ENCODE measurements around the gene MOAP1.
"Not testable (repeated sequence)": the region's sequence is repeated elsewhere in the genome, so short reads cannot be mapped to it uniquely, and the experiment has no call there.

Gene MOAP1

GRCh38 chr14:93186466-93186865 is 1.8 kb upstream of the MOAP1 start:
- no peak for DNase-seq (ENCODE audit: low read depth, low spot score)

- no peak for DNase-seq (ENCODE audit: low read depth, low spot score)
Observed at GRCh38 chr14:93185349-93185720, 638 bp upstream of the MOAP1 start.

- no peak for DNase-seq (ENCODE audit: low read depth, low spot score)
Observed at GRCh38 chr14:93183596-93184317, 940 bp downstream of the MOAP1 start.

GRCh38 chr14:93175492-93175891 is 9.2 kb downstream of the MOAP1 start:
- DNase-seq (ENCODE audit: low read depth, low spot score) = no peak

DNA sequence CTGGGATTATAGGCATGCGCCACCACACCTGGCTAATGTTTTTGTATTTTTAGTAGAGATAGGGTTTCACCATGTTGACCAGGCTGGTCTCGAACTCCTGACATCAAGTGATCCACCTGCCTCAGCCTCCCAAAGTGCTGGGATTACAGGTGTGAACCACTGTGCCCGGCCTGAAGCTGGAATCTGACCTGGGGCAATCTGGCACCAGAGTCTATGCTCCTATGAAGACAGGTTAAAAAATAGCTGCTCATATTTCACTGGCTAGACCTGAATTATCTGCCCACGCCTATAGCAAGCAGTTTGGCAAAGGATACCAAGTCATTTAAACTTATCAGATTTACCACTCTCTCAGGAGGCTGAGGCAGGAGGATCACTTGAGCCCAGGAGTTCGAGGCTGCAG is 10.0 kb downstream of the MOAP1 start:
- DNase-seq (ENCODE audit: low read depth, low spot score) = not testable (repeated sequence)

GRCh38 chr14:93173943-93174395 is 10.7 kb downstream of the MOAP1 start:
- no peak for DNase-seq (ENCODE audit: low read depth, low spot score)

GRCh38 chr14:93171376-93171775 is 13.3 kb downstream of the MOAP1 start:
- no peak for DNase-seq (ENCODE audit: low read depth, low spot score)

GRCh38 chr14:93170141-93170540 is 14.6 kb downstream of the MOAP1 start:
- DNase-seq (ENCODE audit: low read depth, low spot score) = not testable (repeated sequence)

- DNase-seq (ENCODE audit: low read depth, low spot score) = not testable (repeated sequence)
Observed at GRCh38 chr14:93169619-93170018, 15.1 kb downstream of the MOAP1 start.

DNA sequence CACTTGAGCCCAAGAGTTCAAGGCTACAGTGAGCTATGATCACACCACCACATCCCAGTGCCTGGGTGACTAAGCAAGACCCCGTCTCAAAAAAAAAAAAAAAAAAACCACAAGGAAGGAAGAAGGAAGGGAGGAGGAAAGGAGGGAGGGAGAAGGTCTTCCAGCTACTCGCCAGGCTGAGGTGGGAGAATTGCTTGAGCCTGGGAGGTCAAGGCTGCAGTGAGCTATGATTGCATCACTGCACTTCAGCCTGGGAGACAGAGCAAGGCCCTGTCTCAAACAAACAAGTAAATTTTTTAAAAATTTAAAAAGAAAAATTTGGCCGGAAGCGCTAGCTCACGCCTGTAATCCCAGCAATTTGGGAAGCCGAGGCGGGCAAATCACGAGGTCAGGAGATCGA is 16.1 kb downstream of the MOAP1 start:
- not testable (repeated sequence) for DNase-seq (ENCODE audit: low read depth, low spot score)

- not testable (repeated sequence) for DNase-seq (ENCODE audit: low read depth, low spot score)
Observed at GRCh38 chr14:93165271-93166265, 19.1 kb downstream of the MOAP1 start.

- no peak for DNase-seq (ENCODE audit: low read depth, low spot score)
Observed at GRCh38 chr14:93163564-93163963, 21.1 kb downstream of the MOAP1 start.

- no peak for DNase-seq (ENCODE audit: low read depth, low spot score)
Observed at GRCh38 chr14:93161411-93161940, 23.2 kb downstream of the MOAP1 start.

DNA sequence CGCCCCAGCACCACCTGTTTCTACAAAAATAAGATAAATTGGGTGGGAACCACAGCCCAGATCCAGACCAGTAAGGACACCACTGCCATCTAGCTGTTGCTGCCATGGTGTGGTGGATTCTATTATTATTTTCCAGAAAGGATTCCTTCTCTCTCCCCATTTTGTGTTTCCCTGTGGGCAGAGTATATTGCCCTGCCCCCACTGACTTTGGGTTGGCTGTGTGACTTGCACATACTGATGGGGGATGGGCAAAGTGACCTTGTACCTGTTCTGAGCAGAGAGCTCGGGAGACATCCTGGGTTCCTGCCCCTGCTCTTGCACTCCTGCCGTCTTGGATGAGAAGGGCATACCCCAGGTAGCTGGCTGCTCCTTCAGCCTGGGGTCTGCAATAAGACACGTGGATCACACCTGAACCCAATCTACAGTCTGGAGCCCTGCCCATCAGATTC is 24.3 kb downstream of the MOAP1 start:
- DNase-seq (ENCODE audit: low read depth, low spot score) = peak; percentile 45

GRCh38 chr14:93159625-93160352 is 24.9 kb downstream of the MOAP1 start:
- DNase-seq (ENCODE audit: low read depth, low spot score) = not testable (repeated sequence)

DNA sequence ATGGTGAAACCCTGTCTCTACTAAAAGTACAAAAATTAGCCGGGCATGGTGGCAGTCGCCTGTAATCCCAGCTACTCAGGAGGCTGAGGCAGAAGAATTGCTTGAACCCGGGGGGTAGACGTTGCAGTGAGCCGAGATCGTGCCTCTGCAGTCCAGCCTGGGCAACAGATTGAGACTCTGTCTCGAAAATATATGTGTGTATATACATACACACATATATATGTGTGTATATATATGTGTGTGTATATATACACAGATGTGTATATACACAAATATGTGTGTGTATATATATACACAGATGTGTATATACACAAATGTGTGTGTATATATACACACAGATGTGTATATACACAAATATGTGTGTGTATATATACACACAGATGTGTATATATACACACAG is 26.3 kb downstream of the MOAP1 start:
- DNase-seq (ENCODE audit: low read depth, low spot score) = not testable (repeated sequence)

- peak; percentile 81 for DNase-seq (ENCODE audit: low read depth, low spot score)
Observed at GRCh38 chr14:93156693-93157369, 27.9 kb downstream of the MOAP1 start.

DNA sequence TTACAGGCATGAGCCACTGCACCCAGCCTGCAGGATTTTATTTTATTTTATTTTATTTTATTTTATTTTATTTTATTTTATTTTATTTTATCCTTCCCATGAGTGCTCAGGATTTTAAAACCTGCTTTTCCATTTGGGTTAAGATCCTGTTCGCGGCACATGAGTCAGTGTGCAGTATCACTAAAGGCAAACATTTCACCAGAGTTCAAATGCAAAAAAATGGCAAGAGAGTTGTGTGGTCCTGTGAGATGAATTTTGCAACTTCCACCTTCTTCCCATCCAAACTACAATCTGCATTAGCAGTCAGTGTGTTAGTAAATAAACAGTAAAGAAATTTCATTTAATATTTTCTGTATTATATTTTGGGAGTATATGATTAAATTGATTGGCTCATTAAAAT is 29.0 kb downstream of the MOAP1 start:
- DNase-seq (ENCODE audit: low read depth, low spot score) = no peak

- no peak for DNase-seq (ENCODE audit: low read depth, low spot score)
Observed at GRCh38 chr14:93153121-93153520, 31.6 kb downstream of the MOAP1 start.

DNA sequence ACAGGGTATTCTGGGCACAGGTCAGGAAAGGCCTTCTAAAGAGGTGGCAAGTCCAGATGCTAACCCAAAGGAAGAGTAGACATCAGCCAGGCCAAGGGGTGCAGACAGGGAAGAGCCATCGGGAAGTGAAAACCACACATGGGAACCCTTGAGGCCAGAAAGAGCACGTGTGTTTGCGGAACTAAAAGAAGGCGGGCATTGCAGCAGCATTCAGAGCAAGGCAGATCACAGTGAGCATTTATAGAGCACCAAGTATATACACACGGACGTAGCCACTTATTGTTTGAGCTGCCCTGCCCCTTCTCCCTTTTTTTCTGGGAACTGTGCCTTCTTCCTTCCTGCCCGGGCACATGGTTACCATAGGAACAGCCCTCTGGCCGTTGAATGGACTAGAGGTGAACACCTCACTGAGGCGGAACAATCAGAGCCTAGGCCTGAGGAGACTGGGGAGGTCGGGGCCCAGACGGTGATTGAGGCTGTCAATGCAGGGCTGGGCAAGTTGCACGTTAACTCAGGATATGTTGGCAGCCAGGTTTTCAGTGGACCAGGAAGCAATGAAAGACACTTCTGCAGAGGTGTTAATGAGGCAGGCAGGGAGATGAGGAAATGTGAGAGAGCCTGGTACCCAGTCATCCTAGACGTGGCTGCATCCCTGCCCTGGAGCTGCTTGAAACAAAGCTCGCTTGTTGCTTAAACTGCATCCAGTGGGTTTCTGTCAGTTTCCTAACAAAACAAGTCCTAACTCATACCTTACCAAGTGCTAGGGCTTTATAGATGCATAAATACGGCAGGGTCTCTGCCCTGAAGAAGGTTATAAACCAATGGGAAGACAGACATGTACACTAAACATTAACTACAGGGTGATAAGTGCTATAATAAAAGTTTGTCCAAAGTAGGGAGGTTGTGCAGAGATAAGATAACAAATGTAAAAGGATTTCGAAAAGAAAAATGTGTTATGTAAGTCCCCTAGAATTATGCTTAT is 34.2 kb downstream of the MOAP1 start:
- DNase-seq (ENCODE audit: low read depth, low spot score) = no peak

All from ELF-1 (cell line).